OCI-LY7 (cell line): Measurements from ENCODE around the gene CGB5. TPM values are rescaled to one million over a fixed set of nuclear protein-coding genes. Genes with fewer than 3 reads are reported as not detected.

ENCODE experiments used
- BruUV-seq: library from RNA; stranded (reverse); fragments of 400-500 nt; replicated peaks from 2 replicates; lab custom pipeline; 2021; lab: Mats Ljungman, UMichigan
- CTCF ChIA-PET: fragments of 300-600 bp; sonication (Branson Sonifier 250); formaldehyde crosslinking; loops from one replicate; lab custom pipeline; 2022; ENCODE audit warnings: antibody characterized with exemption; ENCODE audit not compliant: unreplicated experiment; lab: Charles Lee
- POLR2A ChIA-PET: fragments of 300-600 bp; sonication (Branson Sonifier 250); formaldehyde crosslinking; loops from one replicate; lab custom pipeline; 2022; ENCODE audit warnings: antibody characterized with exemption; lab: Charles Lee
- DNase-seq: peaks from one replicate; pipeline ENCODE4 v3.0.0-alpha.2; 2015; ENCODE audit warnings: low spot score
- H2AFZ ChIP-seq: fragments of 200-600 bp; sonication (generic), shearing (Covaris generic); 2 replicates; pipeline ENCODE4 v1.6.1; 2014; ENCODE audit warnings: mild to moderate bottlenecking, antibody characterized with exemption, low read length, moderate library complexity
- H3K27ac ChIP-seq: fragments of 200-600 bp; sonication (generic); 2 replicates; pipeline ENCODE4 v1.5.1; 2014; ENCODE audit warnings: mixed run types, low read depth, mild to moderate bottlenecking, moderate library complexity, low read length, inconsistent platforms; ENCODE audit not compliant: poor library complexity, severe bottlenecking
- H3K36me3 ChIP-seq: fragments of 200-600 bp; sonication (generic); 2 replicates; pipeline ENCODE4 v1.6.1; 2014; ENCODE audit warnings: mild to moderate bottlenecking, antibody characterized with exemption, low read length, moderate library complexity, mixed read lengths; ENCODE audit not compliant: insufficient read depth
- H3K4me1 ChIP-seq: fragments of 200-600 bp; sonication (generic); 2 replicates; pipeline ENCODE4 v1.5.1; 2014; ENCODE audit warnings: mild to moderate bottlenecking, low read length; ENCODE audit not compliant: insufficient read depth, poor library complexity, severe bottlenecking
- H3K4me2 ChIP-seq: fragments of 200-600 bp; sonication (generic); 2 replicates; pipeline ENCODE4 v1.6.1; 2014; ENCODE audit warnings: mild to moderate bottlenecking, low read length
- H3K4me3 ChIP-seq: fragments of 200-600 bp; sonication (generic); 2 replicates; pipeline ENCODE4 v1.5.1; 2014; ENCODE audit warnings: mild to moderate bottlenecking, low read depth, low read length; ENCODE audit not compliant: poor library complexity, severe bottlenecking
- H3K79me2 ChIP-seq: fragments of 200-600 bp; sonication (generic); 2 replicates; pipeline ENCODE4 v1.6.1; 2016; ENCODE audit warnings: low read depth, mild to moderate bottlenecking, low read length, moderate library complexity, mixed read lengths; ENCODE audit not compliant: insufficient read depth
- H3K9me2 ChIP-seq: fragments of 200-600 bp; sonication (generic); 2 replicates; pipeline ENCODE4 v1.6.1; 2016; ENCODE audit warnings: mild to moderate bottlenecking, low read length, mixed read lengths; ENCODE audit not compliant: insufficient read depth
- H3K9me3 ChIP-seq: fragments of 200-600 bp; sonication (generic); 2 replicates; pipeline ENCODE4 v1.6.1; 2014; ENCODE audit warnings: mild to moderate bottlenecking, mixed run types, low read length, mixed read lengths
- H4K20me1 ChIP-seq: fragments of 200-600 bp; sonication (generic); 2 replicates; pipeline ENCODE4 v1.6.1; 2014; ENCODE audit warnings: mild to moderate bottlenecking, antibody characterized with exemption, low read length, moderate library complexity, mixed read lengths; ENCODE audit not compliant: insufficient read depth
- CTCF ChIP-seq: fragments of 200-600 bp; sonication (generic); conservative IDR thresholded peaks from 2 replicates; pipeline ENCODE4 v1.5.1; 2014; ENCODE audit warnings: mild to moderate bottlenecking, antibody characterized with exemption, low read length, moderate library complexity, mixed read lengths
- EZH2phosphoT487 ChIP-seq: fragments of 200-600 bp; sonication (generic); IDR thresholded peaks from 2 replicates; pipeline ENCODE4 v1.6.1; 2018; ENCODE audit warnings: low read depth, borderline replicate concordance, mild to moderate bottlenecking, mixed run types, antibody characterized with exemption, low read length, moderate library complexity, mixed read lengths
- intact Hi-C: fragments of 100-400 bp; cut with micrococcal nuclease; formaldehyde crosslinking; loops from one replicate; pipeline ENCODE4 v1.10.0; 2022; ENCODE audit not compliant: unreplicated experiment
- total RNA-seq, 2 experiments: library from RNA; depleted of rRNA in 1 of 2; stranded (reverse); fragments of >200 nt in 1 of 2; shearing (Covaris generic) in 1 of 2; gene quantifications; 2 replicates each; pipeline ENCODE4 v1.2.3, GENCODE V29; 2014 to 2022

The CGB5 gene
- total RNA-seq, 2 experiments from 2014 or later: not detected

GRCh38 chr19:49065905-49066512, 22.4 kb downstream of the CGB5 start:
- no peaks in the 10 kb centered on the region for H3K9me2 ChIP-seq
- H3K79me2 ChIP-seq: no peaks in the 10 kb centered on the region
- no peak overlapping the region for H3K4me2 ChIP-seq
- H3K9me3 ChIP-seq: no peaks in the 10 kb centered on the region
- ChIA-PET POLR2A (no interaction called here), CTCF (no interaction called here)
- no peaks in the 10 kb centered on the region for H3K36me3 ChIP-seq
- no TSS peak for BruUV-seq
- H3K27ac ChIP-seq: no peak overlapping the region
- no peak overlapping the region for H2AFZ ChIP-seq
- no peaks in the 10 kb centered on the region for H3K4me1 ChIP-seq
- intact Hi-C loops: no loop called here
- TF ChIP-seq CTCF (no peak), EZH2phosphoT487 (no peak)
- no peak overlapping the region for H3K4me3 ChIP-seq
- H4K20me1 ChIP-seq: no peaks in the 10 kb centered on the region; the same call in 1 of the 2 replicates
- no peak for DNase-seq

GRCh38 chr19:49067554-49067953, 23.9 kb downstream of the CGB5 start:
- no peak overlapping the region for H2AFZ ChIP-seq
- no peak overlapping the region for H3K4me2 ChIP-seq
- no peak overlapping the region for H3K4me3 ChIP-seq
- no peak for DNase-seq
- intact Hi-C loops: no loop called here
- TF ChIP-seq CTCF (no peak), EZH2phosphoT487 (no peak)
- no peaks in the 10 kb centered on the region; the same call in 1 of the 2 replicates for H4K20me1 ChIP-seq
- POLR2A ChIA-PET: interaction anchor here (0.7 kb wide), 1 partner anchor 28 kb away, joined by 3 read pairs; no protein-coding TSS in a partner anchor
- CTCF ChIA-PET: no interaction called here
- no peaks in the 10 kb centered on the region for H3K9me2 ChIP-seq
- H3K9me3 ChIP-seq: no peaks in the 10 kb centered on the region
- no TSS peak for BruUV-seq
- H3K79me2 ChIP-seq: no peaks in the 10 kb centered on the region
- H3K36me3 ChIP-seq: no peaks in the 10 kb centered on the region
- H3K4me1 ChIP-seq: no peaks in the 10 kb centered on the region
- no peak overlapping the region for H3K27ac ChIP-seq

- no peaks in the 10 kb centered on the region for H3K4me1 ChIP-seq
- no peak for TF ChIP-seq EZH2phosphoT487
- TF ChIP-seq CTCF: no peak
- intact Hi-C loops: no loop called here
- no peak for DNase-seq
- H2AFZ ChIP-seq: no peak overlapping the region
- no peak overlapping the region for H3K4me3 ChIP-seq
- H3K36me3 ChIP-seq: no peaks in the 10 kb centered on the region
- no peaks in the 10 kb centered on the region for H3K9me2 ChIP-seq
- no TSS peak for BruUV-seq
- CTCF ChIA-PET: no interaction called here
- H3K9me3 ChIP-seq: no peaks in the 10 kb centered on the region
- no peaks in the 10 kb centered on the region for H3K79me2 ChIP-seq
- POLR2A ChIA-PET: no interaction called here
- H3K27ac ChIP-seq: no peak overlapping the region
- no peak overlapping the region for H3K4me2 ChIP-seq
- no peaks in the 10 kb centered on the region; the same call in 1 of the 2 replicates for H4K20me1 ChIP-seq
These were observed 25.4 kb downstream of the CGB5 start for GRCh38 chr19:49069026-49069425.
